Activated CD4-positive, alpha-beta memory T cell treated with anti-CD3 and anti-CD28 coated beads, Interleukin-2, amount 10 ng/mL, durations not matched to agents 7 days and 5 days (primary cell): ENCODE results near the gene ASGR1. TPM values are rescaled to one million over a fixed set of nuclear protein-coding genes. Genes with fewer than 3 reads are reported as not detected.
"Not testable (repeated sequence)": the region's sequence is repeated elsewhere in the genome, so short reads cannot be mapped to it uniquely, and the experiment has no call there.

Experiments
- CTCF ChIA-PET: fragments of 350-600 bp; sonication (Branson Sonifier 250); formaldehyde crosslinking; loops from one replicate; lab custom pipeline; 2021; ENCODE audit warnings: antibody characterized with exemption, inconsistent platforms; lab: Charles Lee
- POLR2A ChIA-PET: fragments of 350-600 bp; sonication (Branson Sonifier 250); formaldehyde crosslinking; loops from one replicate; lab custom pipeline; 2021; ENCODE audit warnings: antibody characterized with exemption; lab: Charles Lee
- DNase-seq: peaks from one replicate; pipeline ENCODE4 v3.0.0-alpha.2; 2020
- H3K27ac Mint-ChIP-seq: one replicate; pipeline ENCODE4 v1.8.0; 2021; ENCODE audit warnings: mild to moderate bottlenecking, mixed read lengths
- H3K27me3 Mint-ChIP-seq: one replicate; pipeline ENCODE4 v1.8.0; 2021; ENCODE audit warnings: mixed read lengths
- H3K36me3 Mint-ChIP-seq: one replicate; pipeline ENCODE4 v1.8.0; 2021; ENCODE audit warnings: low read depth, mixed read lengths
- H3K4me1 Mint-ChIP-seq: one replicate; pipeline ENCODE4 v1.8.0; 2021; ENCODE audit warnings: mixed read lengths
- H3K4me3 Mint-ChIP-seq: one replicate; pipeline ENCODE4 v1.8.0; 2021; ENCODE audit warnings: mild to moderate bottlenecking, mixed read lengths
- H3K9me3 Mint-ChIP-seq: one replicate; pipeline ENCODE4 v1.8.0; 2021; ENCODE audit warnings: mixed read lengths
- total RNA-seq, 2 experiments: library from RNA; stranded (reverse); gene quantifications; one replicate each; pipeline ENCODE4 v1.2.3, GENCODE V29; 2021

The ASGR1 gene
- total RNA-seq, 2 experiments from 2014 or later: 0.60 to 0.73 TPM

- CTCF ChIA-PET: interaction anchor here (0.7 to 10.9 kb wide), 10 partner anchors 15 to 1827 kb away, joined by 3 to 290 read pairs (median 4); partner anchors contain the start of genes SLC16A11 and SLC16A13
- no peak for DNase-seq
- Mint-ChIP-seq H3K36me3 (no peaks in the 10 kb centered on the region), H3K9me3 (no peaks in the 10 kb centered on the region), H3K27me3 (peaks cover 15% of the 10 kb centered on the region), H3K4me1 (peaks cover 20% of the 10 kb centered on the region), H3K27ac (no peak overlapping the region), H3K4me3 (no peak overlapping the region)
- POLR2A ChIA-PET: interaction anchor here (0.6 to 1.4 kb wide), 2 partner anchors 88 to 98 kb away, joined by 3 to 7 read pairs; partner anchors contain the start of gene SLC16A13
These were observed 45.3 kb downstream of the ASGR1 start for GRCh38 chr17:7133916-7134315.

GRCh38 chr17:7133424-7133823, 45.7 kb downstream of the ASGR1 start:
- Mint-ChIP-seq H3K27ac (no peak overlapping the region), H3K9me3 (no peaks in the 10 kb centered on the region), H3K4me3 (peak overlapping the region; percentile 30), H3K4me1 (peaks cover 20% of the 10 kb centered on the region), H3K36me3 (no peaks in the 10 kb centered on the region), H3K27me3 (peaks cover 15% of the 10 kb centered on the region)
- ChIA-PET POLR2A (interaction anchor here (0.6 to 1.4 kb wide), 2 partner anchors 87 to 98 kb away, joined by 3 to 7 read pairs; partner anchors contain the start of gene SLC16A13), CTCF (interaction anchor here (0.7 to 10.9 kb wide), 14 partner anchors 8 to 1827 kb away, joined by 3 to 290 read pairs (median 4); partner anchors contain the start of genes CLEC10A, SLC16A11 and SLC16A13)
- peak; percentile 27 for DNase-seq

GRCh38 chr17:7132511-7133094, 46.6 kb downstream of the ASGR1 start:
- Mint-ChIP-seq H3K4me1 (peaks cover 20% of the 10 kb centered on the region), H3K9me3 (no peaks in the 10 kb centered on the region), H3K4me3 (no peak overlapping the region), H3K36me3 (no peaks in the 10 kb centered on the region), H3K27ac (peak overlapping the region; percentile 69), H3K27me3 (peaks cover 15% of the 10 kb centered on the region)
- POLR2A ChIA-PET: interaction anchor here (1.4 kb wide), 1 partner anchor 87 kb away, joined by 7 read pairs; no protein-coding TSS in a partner anchor
- peak; percentile 43 for DNase-seq
- CTCF ChIA-PET: interaction anchor here (0.6 to 10.9 kb wide), 11 partner anchors 7 to 124 kb away, joined by 3 to 290 read pairs (median 4); partner anchors contain the start of genes ASGR1 and SLC16A11

- H3K36me3 Mint-ChIP-seq: no peaks in the 10 kb centered on the region
- POLR2A ChIA-PET: no interaction called here
These were observed 47.8 kb downstream of the ASGR1 start for GRCh38 chr17:7131423-7131791.

GRCh38 chr17:7130621-7131422, 48.3 kb downstream of the ASGR1 start:
- DNase-seq: no peak
- ChIA-PET CTCF (interaction anchor here (2.1 to 10.9 kb wide), 2 partner anchors 80 to 85 kb away, joined by 5 to 290 read pairs; partner anchors contain the start of gene SLC16A11), POLR2A (no interaction called here)
- peaks cover 17% of the 10 kb centered on the region for H3K4me1 Mint-ChIP-seq
- H3K36me3 Mint-ChIP-seq: no peaks in the 10 kb centered on the region
- H3K27ac Mint-ChIP-seq: no peak overlapping the region
- H3K27me3 Mint-ChIP-seq: peaks cover 2% of the 10 kb centered on the region
- no peak overlapping the region for H3K4me3 Mint-ChIP-seq
- H3K9me3 Mint-ChIP-seq: no peaks in the 10 kb centered on the region

More at GRCh38 chr17:7131423-7131791, 47.8 kb downstream of the ASGR1 start:
- Mint-ChIP-seq H3K4me3 (no peak overlapping the region), H3K27ac (no peak overlapping the region), H3K27me3 (peaks cover 4% of the 10 kb centered on the region), H3K4me1 (peaks cover 20% of the 10 kb centered on the region), H3K9me3 (no peaks in the 10 kb centered on the region)
- DNase-seq: no peak
- CTCF ChIA-PET: interaction anchor here (10.9 kb wide), 1 partner anchor 81 kb away, joined by 290 read pairs; the partner anchor contains the start of gene SLC16A11

- DNase-seq: no peak
- H3K4me1 Mint-ChIP-seq: peaks cover 15% of the 10 kb centered on the region
- no peak overlapping the region for H3K4me3 Mint-ChIP-seq
- ChIA-PET POLR2A (no interaction called here), CTCF (interaction anchor here (1.7 to 2.1 kb wide), 2 partner anchors 77 to 83 kb away, joined by 5 to 9 read pairs; no protein-coding TSS in a partner anchor)
- H3K9me3 Mint-ChIP-seq: no peaks in the 10 kb centered on the region
- no peaks in the 10 kb centered on the region for H3K36me3 Mint-ChIP-seq
- peaks cover 2% of the 10 kb centered on the region for H3K27me3 Mint-ChIP-seq
- H3K27ac Mint-ChIP-seq: no peak overlapping the region
These were observed 49.9 kb downstream of the ASGR1 start for GRCh38 chr17:7129311-7129710.

GRCh38 chr17:7128160-7128559, 51.0 kb downstream of the ASGR1 start:
- ChIA-PET CTCF (interaction anchor here (1.7 kb wide), 1 partner anchor 76 kb away, joined by 9 read pairs; no protein-coding TSS in a partner anchor), POLR2A (no interaction called here)
- Mint-ChIP-seq H3K4me1 (peaks cover 10% of the 10 kb centered on the region), H3K9me3 (no peaks in the 10 kb centered on the region), H3K27ac (no peak overlapping the region), H3K27me3 (peaks cover 5% of the 10 kb centered on the region), H3K36me3 (no peaks in the 10 kb centered on the region), H3K4me3 (no peak overlapping the region)
- DNase-seq: no peak

- H3K4me1 Mint-ChIP-seq, CTCF ChIA-PET, H3K36me3 Mint-ChIP-seq, H3K27me3 Mint-ChIP-seq, DNase-seq, H3K27ac Mint-ChIP-seq, POLR2A ChIA-PET, H3K9me3 Mint-ChIP-seq, H3K4me3 Mint-ChIP-seq: not testable (repeated sequence)
These were observed 51.7 kb downstream of the ASGR1 start for GRCh38 chr17:7127501-7127900.

GRCh38 chr17:7126386-7126785, 52.8 kb downstream of the ASGR1 start:
- CTCF ChIA-PET, H3K9me3 Mint-ChIP-seq, POLR2A ChIA-PET, H3K4me3 Mint-ChIP-seq, H3K36me3 Mint-ChIP-seq, H3K27me3 Mint-ChIP-seq, H3K27ac Mint-ChIP-seq, DNase-seq, H3K4me1 Mint-ChIP-seq: not testable (repeated sequence)

- POLR2A ChIA-PET: no interaction called here
- no peak for DNase-seq
- peaks cover 4% of the 10 kb centered on the region for H3K4me1 Mint-ChIP-seq
- H3K36me3 Mint-ChIP-seq: no peaks in the 10 kb centered on the region
- H3K9me3 Mint-ChIP-seq: no peaks in the 10 kb centered on the region
- H3K27me3 Mint-ChIP-seq: peaks cover 11% of the 10 kb centered on the region
- CTCF ChIA-PET: interaction anchor here (0.9 to 1.3 kb wide), 2 partner anchors 8 to 12 kb away, joined by 3 to 4 read pairs; no protein-coding TSS in a partner anchor
- H3K27ac Mint-ChIP-seq: no peak overlapping the region
- no peak overlapping the region for H3K4me3 Mint-ChIP-seq
These were observed 54.2 kb downstream of the ASGR1 start for GRCh38 chr17:7124923-7125322.

- no peak overlapping the region for H3K4me3 Mint-ChIP-seq
- ChIA-PET CTCF (no interaction called here), POLR2A (no interaction called here)
- DNase-seq: no peak
- peaks cover 17% of the 10 kb centered on the region for H3K27me3 Mint-ChIP-seq
- peaks cover 4% of the 10 kb centered on the region for H3K4me1 Mint-ChIP-seq
- no peaks in the 10 kb centered on the region for H3K36me3 Mint-ChIP-seq
- no peak overlapping the region for H3K27ac Mint-ChIP-seq
- no peaks in the 10 kb centered on the region for H3K9me3 Mint-ChIP-seq
These were observed 55.3 kb downstream of the ASGR1 start for GRCh38 chr17:7123844-7124243.
